Thymus (tissue), 11 donors: ENCODE data around the gene EXPH5. TPM values are rescaled to one million over a fixed set of nuclear protein-coding genes. Genes with fewer than 3 reads are reported as not detected.

ENCODE experiments used
- DNase-seq, 9 donors: peaks; one replicate each; pipeline ENCODE4 v3.0.0-alpha.2; 2013; ENCODE audit warnings: low spot score in 9 of 9, low read depth in 6 of 9, missing footprints in 1 of 9
- H3K27ac ChIP-seq, 2 donors: one replicate each; pipeline ENCODE4 v1.5.1; 2013; ENCODE audit warnings: control low read depth in 1 of 2, low read depth in 1 of 2, low read length in 1 of 2, mild to moderate bottlenecking in 1 of 2, moderate library complexity in 1 of 2
- H3K27me3 ChIP-seq, 2 donors: one replicate each; pipeline ENCODE4 v1.5.1; 2013; ENCODE audit warnings: low read length in 1 of 2; ENCODE audit not compliant: control insufficient read depth in 2 of 2, insufficient read depth in 1 of 2
- H3K36me3 ChIP-seq, 2 donors: one replicate each; pipeline ENCODE4 v1.5.1; 2013; ENCODE audit warnings: low read length in 1 of 2, mild to moderate bottlenecking in 1 of 2, moderate library complexity in 1 of 2; ENCODE audit not compliant: control insufficient read depth in 2 of 2, insufficient read depth in 2 of 2
- H3K4me1 ChIP-seq, 2 donors: one replicate each; pipeline ENCODE4 v1.5.1; 2013; ENCODE audit warnings: low read length in 2 of 2; ENCODE audit not compliant: control insufficient read depth in 2 of 2, insufficient read depth in 2 of 2
- H3K4me3 ChIP-seq, 2 donors: one replicate each; pipeline ENCODE4 v1.5.1; 2013; ENCODE audit warnings: low read length in 2 of 2, control low read depth in 1 of 2, mild to moderate bottlenecking in 1 of 2
- H3K9me3 ChIP-seq, 2 donors: one replicate each; pipeline ENCODE4 v1.5.1; 2013; ENCODE audit warnings: low read length in 1 of 2, mild to moderate bottlenecking in 1 of 2; ENCODE audit not compliant: control insufficient read depth in 2 of 2, insufficient read depth in 1 of 2
- WGBS: extraction: QIAGEN DNeasy Blood & Tissue Kit; methylation state at CpG from one replicate; pipeline ENCODE4 v1.1.7; 2013; 5-methylcytosine and 5-hydroxymethylcytosine counted together
- polyA plus RNA-seq: library from polyadenylated mRNA; stranded (reverse); fragments of 200-250 nt; gene quantifications from one replicate; pipeline ENCODE4 v1.2.3, GENCODE V29; 2013
- total RNA-seq: library from RNA; stranded (reverse); fragments of 120-200 nt; gene quantifications from one replicate; pipeline ENCODE4 v1.2.4, GENCODE V29; 2013
- donor health status: healthy.

Gene EXPH5
- total and polyA plus RNA-seq, 2 donors: 1.8 TPM

DNA sequence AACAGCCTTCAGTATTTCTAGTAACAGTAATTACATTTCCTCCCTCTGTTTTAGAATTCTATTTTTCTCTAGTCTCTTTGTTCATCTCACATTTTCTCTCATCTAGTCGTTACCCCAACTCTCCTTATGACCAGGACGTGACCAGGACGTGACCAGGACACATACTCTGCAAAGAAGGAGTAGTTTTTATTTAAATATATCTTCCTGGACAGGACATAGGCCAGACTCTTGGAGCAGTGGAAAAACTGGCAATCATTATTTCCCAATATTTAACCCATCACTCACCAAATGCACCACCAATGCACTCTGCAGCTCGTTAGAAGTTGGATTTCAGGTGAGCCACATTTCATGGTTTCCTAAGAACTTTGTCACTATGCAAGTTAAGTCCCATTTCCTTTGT is 55.1 kb downstream of the EXPH5 start:
- H3K36me3 ChIP-seq: no peaks in the 10 kb centered on the region
- DNase-seq: no peak
- H3K4me3 ChIP-seq: no peak overlapping the region
- 90% methylated on average over 4 of the region's 4 CpGs for WGBS
- no peaks in the 10 kb centered on the region for H3K9me3 ChIP-seq
- H3K27ac ChIP-seq: peak overlapping the region; percentile 33 to 44
- no peaks in the 10 kb centered on the region for H3K27me3 ChIP-seq
- H3K4me1 ChIP-seq: peaks cover 0 to 3% of the 10 kb centered on the region in 2 donors

DNA sequence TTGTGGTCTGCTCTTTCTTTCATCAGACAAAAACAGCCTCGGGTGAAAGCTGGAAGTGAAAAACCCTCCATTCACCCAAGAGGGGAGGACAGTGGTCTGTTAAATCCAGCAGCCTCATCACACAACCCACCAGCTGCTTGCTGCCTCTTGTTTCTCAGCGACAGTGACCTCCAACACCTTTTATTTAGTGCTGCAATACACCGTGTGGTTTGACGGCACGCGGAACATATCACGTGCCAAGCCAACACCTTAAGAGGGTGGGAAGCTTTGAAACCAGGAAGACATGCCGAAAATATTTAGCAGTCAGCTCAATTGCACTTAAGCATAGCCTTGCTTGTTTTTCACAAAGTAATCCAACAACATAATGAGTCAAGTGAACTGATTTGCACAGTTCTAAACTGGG is 55.5 kb downstream of the EXPH5 start:
- 75% methylated on average over 8 of the region's 8 CpGs for WGBS
- DNase-seq: peak in 5 of 9 donors; percentile 9 to 61 (median 25)
- Histone ChIP-seq H3K27ac (peak overlapping the region; percentile 33 to 44), H3K4me3 (no peak overlapping the region), H3K27me3 (no peaks in the 10 kb centered on the region), H3K36me3 (no peaks in the 10 kb centered on the region), H3K9me3 (no peaks in the 10 kb centered on the region), H3K4me1 (peaks cover 0 to 3% of the 10 kb centered on the region in 2 donors)

DNA sequence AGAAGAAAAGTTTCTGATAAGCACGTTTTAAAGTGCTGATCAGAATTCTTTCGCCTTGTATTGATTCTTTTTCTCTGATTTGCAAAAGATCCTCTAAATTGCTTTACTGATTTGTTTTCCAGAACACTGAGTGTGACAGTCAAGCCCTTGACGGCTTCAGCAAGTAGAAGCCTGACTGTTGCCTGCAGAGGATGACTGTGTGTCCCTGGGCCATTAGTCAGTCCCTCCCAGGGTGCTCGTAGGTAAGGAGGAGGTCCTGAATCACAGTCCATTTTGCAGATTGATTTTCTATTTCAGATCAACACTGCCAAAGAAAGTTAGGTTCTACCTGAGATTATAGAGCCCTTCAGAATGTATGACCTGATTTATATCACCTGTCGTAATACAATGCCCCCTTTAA is 56.8 kb downstream of the EXPH5 start:
- Histone ChIP-seq H3K36me3 (no peaks in the 10 kb centered on the region), H3K4me3 (no peak overlapping the region), H3K9me3 (no peaks in the 10 kb centered on the region), H3K4me1 (peaks cover 0 to 3% of the 10 kb centered on the region in 2 donors), H3K27me3 (no peaks in the 10 kb centered on the region), H3K27ac (no peak overlapping the region)
- WGBS: 94% methylated on average over 5 of the region's 5 CpGs
- no peak for DNase-seq

DNA sequence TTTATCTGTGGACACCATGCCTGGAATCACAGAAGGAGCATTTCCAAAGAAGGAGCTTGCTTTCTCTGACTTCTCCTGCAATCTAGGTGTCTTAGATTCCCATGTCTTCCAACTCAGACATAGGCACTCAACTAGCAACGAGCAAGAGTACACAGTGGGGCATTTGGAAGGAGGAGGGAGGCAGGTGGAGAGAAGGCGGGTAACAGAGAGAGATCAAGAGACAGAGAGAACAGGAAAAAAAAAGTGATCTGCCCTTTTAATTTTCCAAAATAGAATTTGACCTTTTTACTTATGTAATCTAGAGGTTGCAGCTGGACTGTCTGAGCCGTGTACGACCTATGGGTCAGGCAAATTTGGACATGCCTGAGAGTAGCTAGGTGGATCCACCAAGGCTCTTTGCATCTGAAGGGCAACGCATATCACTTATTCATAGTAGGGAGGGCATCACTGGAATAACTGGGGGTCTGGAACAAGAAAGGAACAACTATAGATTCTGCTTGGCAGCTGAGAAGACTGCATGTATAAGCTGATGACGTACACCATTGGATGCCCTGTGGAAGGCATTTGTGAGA is 58.1 kb downstream of the EXPH5 start:
- 94% methylated on average over 6 of the region's 6 CpGs for WGBS
- no peaks in the 10 kb centered on the region for H3K27me3 ChIP-seq
- H3K4me1 ChIP-seq: peaks cover 0 to 3% of the 10 kb centered on the region in 2 donors
- H3K27ac ChIP-seq: no peak overlapping the region
- no peaks in the 10 kb centered on the region for H3K9me3 ChIP-seq
- DNase-seq: no peak
- no peaks in the 10 kb centered on the region for H3K36me3 ChIP-seq
- H3K4me3 ChIP-seq: no peak overlapping the region

DNA sequence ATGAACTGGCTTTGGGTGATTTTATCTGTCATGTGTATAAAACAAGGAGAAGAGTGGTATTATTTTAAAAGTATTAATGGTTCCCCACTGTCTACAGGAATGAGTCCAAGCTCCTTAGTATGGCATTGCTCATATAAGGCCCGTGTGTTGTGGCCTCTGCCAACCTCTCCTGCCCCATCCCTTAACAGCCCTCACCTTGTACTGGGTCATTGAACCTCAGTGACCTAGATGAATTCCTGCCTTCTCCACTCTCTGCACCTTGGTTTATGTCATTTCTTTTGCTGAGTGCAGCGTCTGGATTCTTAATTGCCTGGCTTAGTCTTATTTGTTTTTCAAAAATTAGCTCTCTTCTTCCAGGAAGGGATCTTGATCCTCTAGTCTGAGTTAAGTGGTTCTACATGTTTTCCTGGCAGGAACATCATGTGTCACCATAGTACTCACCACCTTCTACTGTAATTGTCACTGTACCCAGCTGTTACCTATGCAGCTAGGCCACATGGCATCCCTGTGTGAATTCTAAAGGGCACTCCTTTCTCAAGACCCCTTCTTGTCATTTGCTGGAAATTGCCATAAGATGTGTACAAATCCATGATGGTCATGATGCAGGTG is 59.2 kb downstream of the EXPH5 start:
- Histone ChIP-seq H3K27me3 (no peaks in the 10 kb centered on the region), H3K9me3 (no peaks in the 10 kb centered on the region), H3K4me3 (no peak overlapping the region), H3K27ac (no peak overlapping the region), H3K36me3 (no peaks in the 10 kb centered on the region), H3K4me1 (peaks cover 0 to 3% of the 10 kb centered on the region in 2 donors)
- DNase-seq: no peak
- 77% methylated on average over 2 of the region's 2 CpGs for WGBS

DNA sequence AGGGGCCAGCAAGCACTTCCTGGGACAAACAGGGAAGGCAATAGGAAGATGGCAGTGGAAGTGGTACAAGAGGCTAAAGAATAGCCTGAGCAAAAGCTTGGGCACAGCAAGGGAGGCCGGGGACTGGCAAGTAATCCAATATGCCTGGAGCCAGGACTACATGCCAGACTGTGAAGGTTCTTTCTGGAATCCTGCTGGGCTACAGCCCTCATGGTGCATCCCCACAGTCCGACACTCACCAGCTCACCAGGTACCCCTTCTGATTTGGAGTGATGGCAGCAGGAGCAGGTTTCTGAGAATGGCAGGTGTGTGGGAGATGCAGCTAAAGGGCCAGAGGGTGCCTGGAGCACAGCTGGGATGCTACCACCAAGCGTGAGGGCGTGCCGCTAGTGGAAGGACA is 63.1 kb downstream of the EXPH5 start:
- H3K4me1 ChIP-seq: no peaks in the 10 kb centered on the region
- H3K4me3 ChIP-seq: no peak overlapping the region
- no peaks in the 10 kb centered on the region for H3K36me3 ChIP-seq
- WGBS: 98% methylated on average over 5 of the region's 5 CpGs
- H3K27ac ChIP-seq: no peak overlapping the region
- DNase-seq: no peak
- no peaks in the 10 kb centered on the region for H3K9me3 ChIP-seq
- no peaks in the 10 kb centered on the region for H3K27me3 ChIP-seq

DNA sequence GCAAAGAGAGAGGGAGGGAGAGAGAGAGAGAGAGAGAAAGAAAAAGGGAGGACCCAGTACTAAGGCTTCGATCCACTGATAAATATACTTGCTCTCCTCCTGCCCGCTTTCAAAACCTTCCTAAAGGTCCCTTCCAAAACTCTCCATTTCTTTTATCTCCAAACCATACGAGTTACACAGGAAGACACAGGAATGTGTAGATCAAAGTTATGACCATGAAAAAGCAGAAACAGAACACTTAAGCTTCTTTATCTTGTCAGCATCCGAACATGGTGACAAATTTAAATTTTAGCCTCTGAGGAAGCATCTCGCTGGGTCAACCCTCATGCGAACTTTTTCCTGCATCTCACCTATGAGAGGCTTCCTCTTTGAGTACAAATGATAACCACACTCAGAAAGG is 66.2 kb downstream of the EXPH5 start:
- no peaks in the 10 kb centered on the region for H3K27me3 ChIP-seq
- H3K36me3 ChIP-seq: no peaks in the 10 kb centered on the region
- DNase-seq: no peak
- H3K9me3 ChIP-seq: no peaks in the 10 kb centered on the region
- H3K4me1 ChIP-seq: no peaks in the 10 kb centered on the region
- no peak overlapping the region for H3K4me3 ChIP-seq
- 92% methylated on average over 6 of the region's 6 CpGs for WGBS
- H3K27ac ChIP-seq: no peak overlapping the region

DNA sequence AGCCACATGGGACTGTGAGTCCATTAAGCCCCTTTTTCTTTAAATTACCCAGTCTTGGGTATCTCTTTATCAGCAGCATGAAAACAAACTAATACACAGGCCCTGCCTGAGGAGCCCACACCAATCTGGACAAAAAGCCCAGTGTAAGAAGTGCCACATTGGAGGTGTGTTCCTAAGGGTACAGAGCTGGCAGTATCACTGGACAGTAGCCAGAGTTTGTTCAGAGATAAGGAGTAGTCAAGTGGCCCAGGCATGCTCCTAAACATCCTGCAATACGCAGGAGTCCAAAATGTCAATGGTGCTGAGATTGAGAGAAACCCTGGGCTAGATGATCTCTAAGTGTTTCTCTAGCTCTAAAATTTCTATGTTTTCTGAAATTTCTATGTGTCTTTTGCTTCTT is 68.4 kb downstream of the EXPH5 start:
- DNase-seq: no peak
- no peak overlapping the region for H3K4me3 ChIP-seq
- no peaks in the 10 kb centered on the region for H3K36me3 ChIP-seq
- 98% methylated on average over 1 of the region's 1 CpG for WGBS
- H3K9me3 ChIP-seq: no peaks in the 10 kb centered on the region
- H3K27ac ChIP-seq: no peak overlapping the region
- H3K4me1 ChIP-seq: no peaks in the 10 kb centered on the region
- no peaks in the 10 kb centered on the region for H3K27me3 ChIP-seq

DNA sequence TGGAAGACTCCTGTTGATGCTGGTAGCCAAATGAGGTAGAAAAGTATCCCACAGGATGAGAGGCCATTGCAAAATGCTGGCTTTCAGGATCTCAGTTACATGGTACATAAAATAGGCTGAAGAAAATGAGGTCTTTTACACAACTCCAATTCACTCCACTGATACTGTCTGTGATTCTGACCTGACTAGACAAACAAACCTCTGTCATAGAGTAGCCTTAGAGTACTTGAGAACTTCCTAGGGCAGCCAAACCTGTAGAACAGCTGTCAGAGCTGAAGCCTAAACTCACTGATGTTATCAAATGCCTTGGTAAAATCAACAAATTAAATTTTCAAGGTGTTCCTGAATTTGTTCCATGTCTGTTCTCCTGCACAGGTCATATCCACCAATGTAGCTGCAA is 69.1 kb downstream of the EXPH5 start:
- H3K36me3 ChIP-seq: no peaks in the 10 kb centered on the region
- DNase-seq: no peak
- no peak overlapping the region for H3K27ac ChIP-seq
- no peaks in the 10 kb centered on the region for H3K4me1 ChIP-seq
- H3K4me3 ChIP-seq: no peak overlapping the region
- H3K27me3 ChIP-seq: no peaks in the 10 kb centered on the region
- H3K9me3 ChIP-seq: no peaks in the 10 kb centered on the region
